Diencephalon (tissue), 1 donor: ENCODE results near the gene CELF5. TPM values are rescaled to one million over a fixed set of nuclear protein-coding genes. Genes with fewer than 3 reads are reported as not detected.

Experiments
- total RNA-seq: library from RNA; depleted of rRNA; stranded (reverse); fragments of >200 nt; gene quantifications from one replicate; pipeline ENCODE4 v1.2.3, GENCODE V29; 2014

The CELF5 gene
- total RNA-seq: 63.7 TPM

GRCh38 chr19:3224346-3225168 lies at the start of gene CELF5:
TSS of gene CELF5 (plus strand) at chr19:3224661. CDS start at chr19:3224740, 79 bp downstream.

GRCh38 chr19:3178377-3178972 lies 46.0 kb upstream of the CELF5 start, which contains the start of gene S1PR4:
TSS of gene S1PR4 (plus strand) at chr19:3178769. CDS start at chr19:3178793, 24 bp downstream.

GRCh38 chr19:3185461-3186159 lies 38.9 kb upstream of the CELF5 start, which contains the start of gene NCLN:
TSS of gene NCLN (plus strand) at chr19:3185930. CDS start at chr19:3186031, 101 bp downstream.

Other genes starting within 250 kb of the CELF5 start
- 3.9 TPM for gene TLE6, start 247.1 kb upstream of the CELF5 start, total RNA-seq
- 27.2 TPM for gene TLE2, start 195.4 kb upstream of the CELF5 start, total RNA-seq
- gene TLE5, start 162.2 kb upstream of the CELF5 start, total RNA-seq: 160 TPM
- gene GNA11, start 130.3 kb upstream of the CELF5 start, total RNA-seq: 51.2 TPM
- 1.4 TPM for gene GNA15, start 88.6 kb upstream of the CELF5 start, total RNA-seq
- 0.23 TPM for gene S1PR4, start 45.9 kb upstream of the CELF5 start, total RNA-seq
- gene NCLN, start 38.7 kb upstream of the CELF5 start, total RNA-seq: 13.4 TPM
- gene NFIC, start 141.9 kb downstream of the CELF5 start, total RNA-seq: 2.8 TPM